Skeletal muscle cell (primary cell): ENCODE data around the gene ECM2.
"Not testable (repeated sequence)": the region's sequence is repeated elsewhere in the genome, so short reads cannot be mapped to it uniquely, and the experiment has no call there.

ENCODE experiments used
- DNase-seq: peaks from one replicate; pipeline ENCODE4 v3.0.0-alpha.2; 2010; ENCODE audit warnings: low read depth
- H3K4me3 ChIP-seq: 2 replicates; pipeline ENCODE4 v1.5.1; 2011; ENCODE audit warnings: low read depth, mild to moderate bottlenecking, control low read depth, low read length, moderate library complexity

The ECM2 gene

GRCh38 chr9:92535940-92536850 is at the start of gene ECM2:
TSS of gene ECM2 (minus strand) at chr9:92535990. CDS start at chr9:92522866, 13,124 bp downstream.
- no peak for DNase-seq
- no peak within 1 kb of the TSS for H3K4me3 ChIP-seq

- no peak for DNase-seq
Measured at GRCh38 chr9:92576175-92576574, 40.4 kb upstream of the ECM2 start.

GRCh38 chr9:92573612-92574011 is 37.8 kb upstream of the ECM2 start:
- H3K4me3 ChIP-seq, DNase-seq: not testable (repeated sequence)

More at GRCh38 chr9:92576175-92576574, 40.4 kb upstream of the ECM2 start:
- no peak overlapping the region for H3K4me3 ChIP-seq

GRCh38 chr9:92571871-92572270 is 36.1 kb upstream of the ECM2 start:
- not testable (repeated sequence) for DNase-seq, H3K4me3 ChIP-seq

GRCh38 chr9:92564982-92565381 is 29.2 kb upstream of the ECM2 start:
- peak; percentile 9 for DNase-seq
- H3K4me3 ChIP-seq, result no peak overlapping the region

- H3K4me3 ChIP-seq, result no peak overlapping the region
- peak; percentile 25 for DNase-seq
Measured at GRCh38 chr9:92564504-92564903, 28.7 kb upstream of the ECM2 start.

GRCh38 chr9:92563116-92564100 is 27.6 kb upstream of the ECM2 start:
- no peak for DNase-seq
- no peak overlapping the region for H3K4me3 ChIP-seq

- H3K4me3 ChIP-seq, result no peak overlapping the region
- DNase-seq, result no peak
Measured at GRCh38 chr9:92562461-92562967, 26.7 kb upstream of the ECM2 start.

GRCh38 chr9:92561374-92562330 is 25.9 kb upstream of the ECM2 start:
- no peak for DNase-seq

GRCh38 chr9:92558612-92559374 is 23.0 kb upstream of the ECM2 start:
- no peak overlapping the region for H3K4me3 ChIP-seq
- no peak for DNase-seq

More at GRCh38 chr9:92561374-92562330, 25.9 kb upstream of the ECM2 start:
- no peak overlapping the region for H3K4me3 ChIP-seq

- DNase-seq, result no peak
- no peak overlapping the region for H3K4me3 ChIP-seq
Measured at GRCh38 chr9:92550765-92551164, 15.0 kb upstream of the ECM2 start.

GRCh38 chr9:92547356-92547755 is 11.6 kb upstream of the ECM2 start:
- no peak overlapping the region for H3K4me3 ChIP-seq
- no peak for DNase-seq

GRCh38 chr9:92545002-92545510 is 9.3 kb upstream of the ECM2 start:
- no peak overlapping the region for H3K4me3 ChIP-seq
- DNase-seq, result no peak

- H3K4me3 ChIP-seq, result no peak overlapping the region
- no peak for DNase-seq
Measured at GRCh38 chr9:92543972-92544371, 8.2 kb upstream of the ECM2 start.

- DNase-seq, result peak; percentile 18
- H3K4me3 ChIP-seq, result no peak overlapping the region
Measured at GRCh38 chr9:92538541-92538940, 2.8 kb upstream of the ECM2 start.

GRCh38 chr9:92534674-92535073 is 1.1 kb downstream of the ECM2 start:
- no peak overlapping the region for H3K4me3 ChIP-seq
- DNase-seq, result no peak

GRCh38 chr9:92534204-92534603 is 1.6 kb downstream of the ECM2 start:
- no peak for DNase-seq
- H3K4me3 ChIP-seq, result no peak overlapping the region

GRCh38 chr9:92530893-92531292 is 4.9 kb downstream of the ECM2 start:
- no peak for DNase-seq
- H3K4me3 ChIP-seq, result no peak overlapping the region
